ENCODE measurements around the gene TARBP1. TPM values are rescaled to one million over a fixed set of nuclear protein-coding genes. Genes with fewer than 3 reads are reported as not detected.

TARBP1 gene
- total and polyA plus RNA-seq, 12 donors, result 4.6 to 49.9 (median 9.0) TPM

DNA sequence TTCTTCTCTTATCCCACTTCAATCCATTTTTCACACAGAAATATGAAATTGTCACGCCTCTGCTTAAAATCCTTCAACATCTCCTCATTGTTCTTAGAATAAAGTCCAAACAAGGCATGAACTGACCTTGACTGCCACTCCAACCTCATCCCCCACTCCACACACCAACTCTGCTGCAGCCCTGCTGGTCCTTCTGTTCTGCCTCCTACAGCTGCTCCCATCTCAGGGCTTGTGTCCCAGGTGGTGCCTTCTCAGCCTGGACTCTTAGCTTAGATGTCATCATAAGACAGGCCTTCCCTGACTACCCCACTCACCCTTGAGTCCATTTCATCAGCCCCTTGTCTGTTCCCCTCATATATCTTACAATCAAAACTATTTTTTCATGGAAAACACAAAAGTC, 10.4 kb downstream of the TARBP1 start:
- DNase-seq (no peak), ATAC-seq (no peak)
- no peaks in the 10 kb centered on the region for H3K27me3 ChIP-seq
- H3K4me3 ChIP-seq, result no peak overlapping the region
- TF ChIP-seq, protein P1, sequence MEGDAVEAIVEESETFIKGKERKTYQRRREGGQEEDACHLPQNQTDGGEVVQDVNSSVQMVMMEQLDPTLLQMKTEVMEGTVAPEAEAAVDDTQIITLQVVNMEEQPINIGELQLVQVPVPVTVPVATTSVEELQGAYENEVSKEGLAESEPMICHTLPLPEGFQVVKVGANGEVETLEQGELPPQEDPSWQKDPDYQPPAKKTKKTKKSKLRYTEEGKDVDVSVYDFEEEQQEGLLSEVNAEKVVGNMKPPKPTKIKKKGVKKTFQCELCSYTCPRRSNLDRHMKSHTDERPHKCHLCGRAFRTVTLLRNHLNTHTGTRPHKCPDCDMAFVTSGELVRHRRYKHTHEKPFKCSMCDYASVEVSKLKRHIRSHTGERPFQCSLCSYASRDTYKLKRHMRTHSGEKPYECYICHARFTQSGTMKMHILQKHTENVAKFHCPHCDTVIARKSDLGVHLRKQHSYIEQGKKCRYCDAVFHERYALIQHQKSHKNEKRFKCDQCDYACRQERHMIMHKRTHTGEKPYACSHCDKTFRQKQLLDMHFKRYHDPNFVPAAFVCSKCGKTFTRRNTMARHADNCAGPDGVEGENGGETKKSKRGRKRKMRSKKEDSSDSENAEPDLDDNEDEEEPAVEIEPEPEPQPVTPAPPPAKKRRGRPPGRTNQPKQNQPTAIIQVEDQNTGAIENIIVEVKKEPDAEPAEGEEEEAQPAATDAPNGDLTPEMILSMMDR (IDR thresholded peaks at IDR 0.05), result no peak
- intact Hi-C loops (cut with DNase I), result no loop called here
- peaks cover 0 to 12% (median 0%) of the 10 kb centered on the region in 9 donors for H3K4me1 ChIP-seq
- H3K27ac ChIP-seq, result no peak overlapping the region
- WGBS, 2 donors, result 97% methylated on average over 1 of the region's 1 CpG
- H3K36me3 ChIP-seq, result peaks cover 0 to 57% (median 9%) of the 10 kb centered on the region in 9 donors
- H3K9me3 ChIP-seq, result no peaks in the 10 kb centered on the region

DNA sequence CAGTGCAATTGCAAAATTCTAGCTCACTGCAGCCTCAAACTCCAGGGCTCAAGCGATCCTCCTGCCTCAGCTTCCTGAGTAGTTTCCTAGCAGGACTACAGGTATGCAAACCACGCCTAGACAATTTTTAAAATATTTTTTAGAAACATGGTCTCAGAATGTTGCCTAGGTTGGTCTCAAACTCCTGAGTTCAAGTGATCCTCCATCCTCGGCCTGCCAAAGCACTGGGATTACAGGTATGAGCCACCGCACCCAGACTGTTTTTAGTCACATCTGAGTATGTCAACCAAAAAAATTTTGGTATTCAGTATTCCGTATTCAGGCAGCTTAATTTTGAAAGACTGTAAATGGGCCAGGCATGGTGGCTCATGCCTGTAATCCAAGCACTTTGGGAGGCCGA, 11.2 kb downstream of the TARBP1 start:
- no peak overlapping the region for H3K4me3 ChIP-seq
- peaks cover 0 to 65% (median 11%) of the 10 kb centered on the region in 9 donors for H3K36me3 ChIP-seq
- peaks cover 0 to 4% (median 0%) of the 10 kb centered on the region in 9 donors for H3K4me1 ChIP-seq
- no peaks in the 10 kb centered on the region for H3K27me3 ChIP-seq
- H3K9me3 ChIP-seq, result no peaks in the 10 kb centered on the region
- DNase-seq (no peak), ATAC-seq (no peak)
- 87 to 88% methylated on average over 6 of the region's 6 CpGs for WGBS, 2 donors
- intact Hi-C loops (cut with DNase I), result no loop called here
- H3K27ac ChIP-seq, result no peak overlapping the region
- TF ChIP-seq, protein P1 (IDR thresholded peaks at IDR 0.05), result no peak

DNA sequence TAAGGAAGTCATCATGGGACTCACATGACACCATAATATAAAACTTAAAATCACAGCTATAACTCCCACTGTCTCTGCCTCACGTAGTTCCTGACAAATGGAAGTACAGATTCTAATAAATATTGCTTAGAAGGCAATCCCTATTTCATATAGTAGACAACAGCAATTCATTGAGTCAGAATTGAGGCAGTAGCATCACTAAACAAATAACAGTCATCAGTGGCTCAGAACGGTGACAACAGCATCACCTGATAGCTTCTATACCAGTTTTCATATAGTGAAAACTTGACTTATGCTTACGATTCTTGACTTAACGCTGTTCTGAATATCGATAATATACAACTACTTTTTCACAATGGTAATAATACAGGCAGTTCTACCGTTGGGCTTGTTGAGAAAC, 12.0 kb downstream of the TARBP1 start:
- H3K27me3 ChIP-seq, result no peaks in the 10 kb centered on the region
- peaks cover 0 to 73% (median 13%) of the 10 kb centered on the region in 9 donors for H3K36me3 ChIP-seq
- no peaks in the 10 kb centered on the region for H3K4me1 ChIP-seq
- H3K27ac ChIP-seq, result no peak overlapping the region
- no peak overlapping the region for H3K4me3 ChIP-seq
- no peaks in the 10 kb centered on the region for H3K9me3 ChIP-seq
- intact Hi-C loops (cut with DNase I), result no loop called here
- DNase-seq (no peak), ATAC-seq (no peak)
- 96 to 98% methylated on average over 6 of the region's 6 CpGs for WGBS, 2 donors
- TF ChIP-seq, protein P1 (IDR thresholded peaks at IDR 0.05), result no peak

DNA sequence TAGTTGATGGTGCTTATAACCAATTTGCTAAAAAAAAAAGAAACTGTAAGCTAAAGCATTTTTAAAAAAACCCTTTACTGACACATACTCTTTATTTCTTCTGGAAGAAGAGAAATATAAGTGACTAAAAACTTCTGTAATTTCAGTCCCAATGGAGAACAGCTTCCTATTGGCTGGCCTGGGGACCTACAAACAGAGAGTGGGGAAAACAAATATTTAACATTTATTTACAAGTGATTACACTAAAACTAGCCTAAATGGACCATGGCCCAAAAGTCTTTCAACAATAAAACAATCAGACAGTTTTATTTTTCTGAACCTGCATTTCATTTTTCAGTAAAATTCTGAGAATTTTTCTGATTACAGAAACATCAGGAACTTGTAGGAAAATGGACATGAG, 15.2 kb downstream of the TARBP1 start:
- TF ChIP-seq, protein P1 (IDR thresholded peaks at IDR 0.05), result no peak
- Histone ChIP-seq H3K27ac (no peak overlapping the region), H3K4me1 (no peaks in the 10 kb centered on the region), H3K4me3 (no peak overlapping the region), H3K9me3 (no peaks in the 10 kb centered on the region), H3K27me3 (no peaks in the 10 kb centered on the region), H3K36me3 (peaks cover 0 to 85% (median 13%) of the 10 kb centered on the region in 9 donors)
- DNase-seq (no peak), ATAC-seq (no peak)
- intact Hi-C loops (cut with DNase I), result no loop called here

Measured in heart right ventricle (tissue), 16 donors.